MG63 (cell line): Measurements from ENCODE around the gene PTH1R. TPM values are rescaled to one million over a fixed set of nuclear protein-coding genes. Genes with fewer than 3 reads are reported as not detected.
A peak's percentile ranks its signal among the peaks of the same experiment; 100 is the strongest.

Experiments used
- DNase-seq: peaks from one replicate; pipeline ENCODE4 v3.0.0-alpha.2; 2020
- H3K27me3 ChIP-seq: fragments of 250-450 bp; sonication (Bioruptor Pico); 2 replicates; pipeline ENCODE4 v1.5.1; 2020; ENCODE audit warnings: mild to moderate bottlenecking, moderate library complexity
- H3K36me3 ChIP-seq: fragments of 250-450 bp; sonication (Bioruptor Pico); 2 replicates; pipeline ENCODE4 v1.5.1; 2020; ENCODE audit warnings: mild to moderate bottlenecking, moderate library complexity
- H3K4me3 ChIP-seq: fragments of 250-450 bp; sonication (Bioruptor Pico); 2 replicates; pipeline ENCODE4 v1.5.1; 2020; ENCODE audit warnings: mild to moderate bottlenecking, moderate library complexity
- H3K9me3 ChIP-seq: fragments of 250-450 bp; sonication (Bioruptor Pico); 2 replicates; pipeline ENCODE4 v1.5.1; 2020; ENCODE audit warnings: mild to moderate bottlenecking, moderate library complexity
- total RNA-seq: library from RNA; depleted of rRNA; stranded (reverse); fragments of >200 nt; shearing (Covaris generic); gene quantifications from 2 replicates; pipeline ENCODE4 v1.2.3, GENCODE V29; 2014; ENCODE audit warnings: low replicate concordance

Gene PTH1R
- total RNA-seq, 1 experiment from 2014 or later = not detected

GRCh38 chr3:46859001-46859710 lies 18.4 kb upstream of the PTH1R start:
- Histone ChIP-seq H3K36me3 (no peaks in the 10 kb centered on the region), H3K9me3 (no peaks in the 10 kb centered on the region), H3K4me3 (no peak overlapping the region), H3K27me3 (no peaks in the 10 kb centered on the region)
- DNase-seq = no peak

DNA sequence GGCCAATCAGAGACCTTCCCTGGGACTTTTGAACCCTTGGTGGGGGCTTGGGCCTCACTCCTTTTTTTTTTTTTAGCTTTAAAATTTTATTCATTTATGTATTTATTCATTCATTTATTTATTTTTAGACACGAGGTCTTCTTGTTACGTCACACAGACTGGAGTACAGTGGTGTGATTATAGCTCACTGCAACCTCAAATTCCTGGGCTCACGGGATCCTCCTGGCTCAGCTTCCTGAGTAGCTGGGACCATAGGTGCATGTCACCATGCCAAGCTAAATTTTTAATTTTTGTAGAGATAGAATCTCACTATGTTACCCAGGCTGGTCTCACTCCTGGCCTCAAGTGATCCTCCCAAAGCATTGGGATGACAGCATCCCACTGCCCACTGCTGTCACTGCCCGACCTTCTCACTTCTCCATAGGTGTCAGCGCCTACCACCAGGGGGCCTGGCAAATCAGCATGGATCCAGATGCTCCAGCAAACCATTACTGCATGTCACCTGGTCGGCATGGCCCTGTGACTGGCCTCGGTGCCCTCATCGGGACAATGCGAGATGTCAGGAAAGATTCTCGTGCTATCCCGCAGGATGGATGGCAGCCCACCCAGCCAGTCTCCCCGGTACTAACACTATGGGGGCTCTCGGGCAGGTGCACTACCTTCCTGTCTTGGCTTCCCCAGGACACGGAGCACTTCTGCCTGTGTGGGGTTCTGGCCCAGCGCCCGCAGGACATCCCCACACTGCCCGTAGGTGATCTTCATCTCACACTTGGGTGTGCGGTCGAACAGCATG lies 17.3 kb upstream of the PTH1R start:
- DNase-seq = no peak
- Histone ChIP-seq H3K27me3 (no peaks in the 10 kb centered on the region), H3K9me3 (no peaks in the 10 kb centered on the region), H3K4me3 (no peak overlapping the region), H3K36me3 (no peaks in the 10 kb centered on the region)

DNA sequence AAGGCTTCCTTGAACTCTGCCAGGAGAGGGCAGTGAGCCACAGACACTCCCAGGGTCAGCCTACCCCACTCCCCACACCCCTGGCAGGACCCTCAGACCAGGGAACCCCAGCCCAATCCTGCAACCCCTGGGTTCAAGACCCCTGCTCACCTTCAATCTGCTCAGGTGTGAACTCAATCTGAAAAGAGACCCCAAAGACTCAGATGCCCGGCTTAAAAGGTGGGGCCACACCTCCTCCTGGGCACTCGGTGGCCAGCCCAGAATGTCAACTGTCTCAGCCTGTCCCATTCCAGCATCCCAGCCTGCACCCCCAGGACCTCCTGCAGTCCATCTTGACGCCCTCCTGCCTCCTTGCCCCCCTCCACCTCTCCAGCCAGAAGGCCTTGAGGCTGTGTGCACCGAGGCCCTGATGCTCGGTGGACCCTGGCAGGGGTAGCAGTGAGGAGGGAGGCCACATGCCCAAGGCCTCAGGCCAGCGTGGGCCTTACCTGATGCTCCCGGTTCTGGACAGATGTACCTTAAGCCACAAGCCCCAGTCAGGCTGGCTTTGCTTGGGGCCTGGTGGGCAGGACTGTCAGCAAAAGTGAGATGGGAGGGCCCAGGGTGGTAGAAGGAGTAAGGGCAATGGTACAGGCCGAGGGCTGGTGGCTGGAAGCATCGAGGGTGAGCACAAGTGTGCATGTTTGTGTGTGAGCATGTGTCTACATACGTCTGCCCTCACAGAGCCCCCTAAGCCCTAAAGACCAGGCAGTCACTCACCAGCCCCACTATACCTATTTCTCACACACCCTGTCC lies 16.5 kb upstream of the PTH1R start:
- Histone ChIP-seq H3K4me3 (no peak overlapping the region), H3K9me3 (no peaks in the 10 kb centered on the region), H3K36me3 (no peaks in the 10 kb centered on the region), H3K27me3 (no peaks in the 10 kb centered on the region)
- DNase-seq = no peak

- H3K4me3 ChIP-seq = no peak overlapping the region
- H3K36me3 ChIP-seq = no peaks in the 10 kb centered on the region
- DNase-seq = no peak
- H3K27me3 ChIP-seq = no peaks in the 10 kb centered on the region
- H3K9me3 ChIP-seq = no peaks in the 10 kb centered on the region
Measured at GRCh38 chr3:46861605-46862368, 15.7 kb upstream of the PTH1R start.

GRCh38 chr3:46862369-46863025 lies 15.0 kb upstream of the PTH1R start:
- H3K36me3 ChIP-seq = no peaks in the 10 kb centered on the region
- H3K27me3 ChIP-seq = no peaks in the 10 kb centered on the region

GRCh38 chr3:46863261-46863782 lies 14.2 kb upstream of the PTH1R start, which contains the start of gene MYL3:
Gene MYL3, minus strand, starts transcription at chr3:46863444. Its CDS starts 54 bp downstream, at chr3:46863390.
- H3K4me3 ChIP-seq = no peak within 1 kb of the TSS
- no peaks in the 10 kb centered on the region for H3K27me3 ChIP-seq
- H3K9me3 ChIP-seq = no peaks in the 10 kb centered on the region
- no peak for DNase-seq
- H3K36me3 ChIP-seq = no peaks in the 10 kb centered on the region

More at GRCh38 chr3:46862369-46863025, 15.0 kb upstream of the PTH1R start:
- no peak for DNase-seq
- Histone ChIP-seq H3K4me3 (no peak overlapping the region), H3K9me3 (no peaks in the 10 kb centered on the region)

DNA sequence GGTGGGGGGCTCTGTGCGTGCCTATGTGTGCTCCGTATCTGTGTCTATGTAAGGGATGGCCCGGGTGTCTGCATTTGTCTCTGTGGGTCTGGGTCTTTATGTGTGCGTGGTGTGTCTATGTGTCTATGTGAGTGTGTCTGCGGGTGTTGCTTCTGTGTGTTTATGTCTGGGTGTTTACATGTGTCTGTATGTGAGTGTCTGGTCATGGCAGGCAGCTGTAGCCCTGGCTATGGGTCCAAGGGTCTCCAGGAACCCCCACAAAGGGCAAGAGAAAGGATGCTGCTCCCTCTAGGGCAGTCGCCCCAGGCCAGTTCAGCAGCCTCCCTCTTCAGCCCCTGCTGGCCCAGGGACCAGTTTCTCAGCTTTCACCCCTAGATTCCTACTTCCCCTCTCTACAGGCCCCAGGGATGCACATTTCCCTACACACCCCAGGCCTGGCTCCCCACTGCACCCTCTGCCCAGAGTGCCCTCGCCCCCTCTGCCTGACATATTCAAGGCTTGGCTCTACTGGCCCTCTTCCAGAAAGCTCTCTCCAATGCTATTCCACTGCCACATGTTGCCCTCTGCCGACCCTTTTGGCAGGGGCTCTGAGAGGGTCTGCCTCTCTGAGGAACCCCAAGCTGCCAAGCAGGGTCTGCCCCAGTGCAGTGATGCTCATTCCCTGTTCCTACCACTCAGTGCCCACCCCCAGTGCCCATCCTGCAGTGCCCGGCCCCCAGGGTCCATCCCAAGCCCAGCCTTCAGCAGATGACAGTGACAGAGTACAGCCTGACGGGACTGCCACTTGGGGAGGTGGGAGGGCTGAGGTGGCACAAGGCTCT lies 13.2 kb upstream of the PTH1R start:
- no peaks in the 10 kb centered on the region for H3K9me3 ChIP-seq
- no peak overlapping the region for H3K4me3 ChIP-seq
- no peaks in the 10 kb centered on the region for H3K36me3 ChIP-seq
- no peaks in the 10 kb centered on the region for H3K27me3 ChIP-seq
- DNase-seq = no peak

DNA sequence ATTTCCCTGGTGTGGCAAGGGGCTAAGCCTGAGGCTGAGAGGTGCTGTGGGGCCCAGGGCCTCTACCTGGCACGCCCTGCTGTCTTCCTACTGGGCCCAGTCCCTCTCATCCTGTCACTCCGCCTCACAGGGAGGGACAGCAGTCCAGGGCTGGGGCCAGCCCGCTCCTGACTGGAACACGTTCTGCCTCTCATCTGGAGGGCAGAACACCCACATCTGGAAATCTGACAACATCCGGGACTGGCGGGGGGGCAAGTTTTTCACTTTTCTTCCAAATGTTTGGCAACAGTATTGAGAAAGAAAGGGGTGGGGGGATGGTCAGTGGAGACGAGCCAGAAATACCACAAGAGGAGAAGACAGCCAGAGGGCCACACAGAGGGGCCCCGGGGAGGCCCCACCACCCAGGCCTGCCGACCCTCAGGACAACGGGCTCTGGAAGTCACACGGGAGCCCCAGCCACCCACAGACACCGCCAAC lies 12.5 kb upstream of the PTH1R start:
- Histone ChIP-seq H3K9me3 (no peaks in the 10 kb centered on the region), H3K4me3 (no peak overlapping the region), H3K27me3 (no peaks in the 10 kb centered on the region), H3K36me3 (no peaks in the 10 kb centered on the region)
- no peak for DNase-seq

GRCh38 chr3:46865546-46865945 lies 12.0 kb upstream of the PTH1R start:
- Histone ChIP-seq H3K36me3 (no peaks in the 10 kb centered on the region), H3K9me3 (no peaks in the 10 kb centered on the region), H3K27me3 (no peaks in the 10 kb centered on the region), H3K4me3 (no peak overlapping the region)
- no peak for DNase-seq

GRCh38 chr3:46866032-46866595 lies 11.4 kb upstream of the PTH1R start:
- DNase-seq = no peak
- Histone ChIP-seq H3K9me3 (no peaks in the 10 kb centered on the region), H3K36me3 (no peaks in the 10 kb centered on the region), H3K27me3 (no peaks in the 10 kb centered on the region), H3K4me3 (no peak overlapping the region)

DNA sequence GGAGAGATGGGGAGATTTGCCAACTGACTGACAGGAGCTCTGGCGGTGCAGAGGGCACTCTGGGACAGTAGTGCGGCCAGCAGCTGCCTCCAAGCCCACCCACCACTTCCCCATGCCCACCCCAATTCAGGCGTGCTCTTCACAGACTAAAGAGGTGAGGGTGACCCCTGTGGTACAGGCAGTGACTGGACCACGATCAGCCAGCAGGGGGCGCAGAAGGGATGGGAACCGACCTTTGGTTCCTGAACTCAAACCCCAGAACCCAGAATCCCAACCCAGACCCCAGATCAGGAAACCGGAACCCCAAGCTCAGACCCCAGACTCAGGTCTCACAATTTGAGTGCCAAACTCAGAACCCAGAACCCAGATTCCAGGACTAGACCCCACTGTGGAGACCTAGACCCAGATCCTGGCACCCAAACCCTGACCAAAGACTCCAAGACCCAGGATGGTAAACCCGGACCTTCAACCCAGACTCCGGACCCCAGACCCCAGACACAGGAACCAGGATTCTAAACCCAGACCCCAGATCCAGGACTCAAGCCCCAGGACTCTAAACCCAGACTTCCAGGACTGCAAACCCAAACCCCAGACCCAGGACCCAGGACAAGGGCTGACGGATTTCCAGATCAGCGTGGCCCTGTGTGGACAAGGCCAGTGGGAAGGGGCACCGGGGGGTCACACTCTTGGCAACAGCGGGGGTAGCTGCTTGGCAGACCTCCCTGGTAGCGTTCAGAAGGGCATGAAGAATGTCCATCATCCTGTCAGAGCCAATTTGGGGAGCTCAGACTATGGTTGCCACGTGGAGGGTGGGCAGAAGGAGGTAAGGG lies 10.6 kb upstream of the PTH1R start:
- Histone ChIP-seq H3K9me3 (no peaks in the 10 kb centered on the region), H3K4me3 (no peak overlapping the region), H3K36me3 (no peaks in the 10 kb centered on the region), H3K27me3 (no peaks in the 10 kb centered on the region)
- DNase-seq = peak; percentile 40

GRCh38 chr3:46867550-46867898 lies 10.0 kb upstream of the PTH1R start:
- no peak overlapping the region for H3K4me3 ChIP-seq
- DNase-seq = peak; percentile 52

DNA sequence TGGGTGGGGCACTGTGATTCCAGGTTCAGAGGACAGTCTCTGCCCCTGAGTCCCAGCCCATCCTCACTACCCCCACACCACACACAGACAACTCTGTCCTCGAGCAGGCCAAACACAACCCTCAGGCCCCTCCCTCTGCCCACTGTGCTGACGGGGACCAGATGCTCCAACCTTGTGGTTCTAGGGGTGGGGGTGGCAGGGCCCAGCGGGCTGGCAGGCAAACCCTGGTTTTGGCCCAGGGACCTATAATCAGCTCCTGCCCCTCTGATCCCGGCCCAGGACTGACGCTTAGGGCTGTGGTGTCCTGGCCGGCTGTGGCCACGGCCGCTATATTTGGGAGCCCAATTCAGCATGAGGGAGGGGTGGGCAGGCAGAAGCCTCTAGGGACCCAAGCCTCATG lies 9.2 kb upstream of the PTH1R start:
- Histone ChIP-seq H3K36me3 (no peaks in the 10 kb centered on the region), H3K27me3 (no peaks in the 10 kb centered on the region), H3K9me3 (no peaks in the 10 kb centered on the region), H3K4me3 (no peak overlapping the region)
- no peak for DNase-seq

More at GRCh38 chr3:46867550-46867898, 10.0 kb upstream of the PTH1R start:
- no peaks in the 10 kb centered on the region for H3K27me3 ChIP-seq
- no peaks in the 10 kb centered on the region for H3K36me3 ChIP-seq
- H3K9me3 ChIP-seq = no peaks in the 10 kb centered on the region

DNA sequence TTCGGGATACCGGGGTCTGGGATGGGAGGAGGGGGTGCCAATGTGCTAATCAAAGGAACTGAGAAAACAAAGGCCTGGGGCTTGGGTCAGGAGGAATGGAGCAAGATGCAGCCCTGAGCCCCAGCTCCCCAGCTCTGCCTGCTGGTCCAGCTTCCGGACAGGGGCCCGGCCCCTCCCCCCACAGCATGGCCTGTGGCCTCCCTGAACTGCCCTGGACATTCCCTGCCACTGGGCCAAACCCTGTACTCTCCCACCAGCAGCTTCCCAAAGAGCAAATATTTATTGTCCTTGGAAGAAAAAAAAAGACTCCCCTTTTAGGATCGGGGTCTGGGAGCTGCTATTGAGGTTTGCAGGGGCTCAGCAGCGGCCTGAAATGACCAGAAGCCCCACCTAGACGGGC lies 8.6 kb upstream of the PTH1R start:
- no peak for DNase-seq
- no peaks in the 10 kb centered on the region for H3K9me3 ChIP-seq
- no peaks in the 10 kb centered on the region for H3K27me3 ChIP-seq
- no peaks in the 10 kb centered on the region for H3K36me3 ChIP-seq
- no peak overlapping the region for H3K4me3 ChIP-seq
